Activated CD4-positive, alpha-beta T cell treated with anti-CD3 and anti-CD28 coated beads, Interleukin-2, amount 10 ng/mL, durations not matched to agents 24 days and 14 days (primary cell): ENCODE measurements around the gene SLC26A11. TPM values are rescaled to one million over a fixed set of nuclear protein-coding genes. Genes with fewer than 3 reads are reported as not detected.

Source experiments
- DNase-seq: peaks from one replicate; pipeline ENCODE4 v3.0.0; 2022
- H3K27ac Mint-ChIP-seq: one replicate; pipeline ENCODE4 v1.8.0; 2022; ENCODE audit warnings: mild to moderate bottlenecking, mixed read lengths
- H3K27me3 Mint-ChIP-seq: one replicate; pipeline ENCODE4 v1.8.0; 2022; ENCODE audit warnings: mixed read lengths
- H3K36me3 Mint-ChIP-seq: one replicate; pipeline ENCODE4 v1.8.0; 2022; ENCODE audit warnings: low read depth, mild to moderate bottlenecking, mixed read lengths
- H3K4me1 Mint-ChIP-seq: one replicate; pipeline ENCODE4 v1.8.0; 2021; ENCODE audit warnings: mixed read lengths
- H3K4me3 Mint-ChIP-seq: one replicate; pipeline ENCODE4 v1.8.0; 2022; ENCODE audit warnings: mild to moderate bottlenecking, moderate library complexity, mixed read lengths
- H3K9me3 Mint-ChIP-seq: one replicate; pipeline ENCODE4 v1.8.0; 2021; ENCODE audit warnings: mixed read lengths
- intact Hi-C: fragments of 100-400 bp; cut with micrococcal nuclease; formaldehyde crosslinking; loops from one replicate; pipeline ENCODE4 v1.15.1; 2023
- total RNA-seq: library from RNA; stranded (reverse); gene quantifications from 2 replicates; pipeline ENCODE4 v1.2.3, GENCODE V29; 2022

The SLC26A11 gene
- 4.3 and 6.2 TPM in 2 replicates for total RNA-seq

- H3K27me3 Mint-ChIP-seq = peaks cover 2% of the 10 kb centered on the region
- peaks cover 11% of the 10 kb centered on the region for H3K4me1 Mint-ChIP-seq
- intact Hi-C loops = no loop called here
- peak; percentile 87 for DNase-seq
- peak within 1 kb of the TSS; percentile 93 for H3K4me3 Mint-ChIP-seq
- peak within 1 kb of the TSS; percentile 91 for H3K27ac Mint-ChIP-seq
- H3K9me3 Mint-ChIP-seq = no peaks in the 10 kb centered on the region
- peaks cover 9% of the 10 kb centered on the region for H3K36me3 Mint-ChIP-seq
Observed at GRCh38 chr17:80220054-80220735, at the start of gene SLC26A11, which contains the start of gene SGSH. Gene SLC26A11, plus strand, starts transcription at chr17:80220427. Its CDS starts 1,134 bp downstream, at chr17:80221561. Gene SGSH, minus strand, starts transcription at chr17:80220333. Its CDS starts 20 bp downstream, at chr17:80220313.

DNA sequence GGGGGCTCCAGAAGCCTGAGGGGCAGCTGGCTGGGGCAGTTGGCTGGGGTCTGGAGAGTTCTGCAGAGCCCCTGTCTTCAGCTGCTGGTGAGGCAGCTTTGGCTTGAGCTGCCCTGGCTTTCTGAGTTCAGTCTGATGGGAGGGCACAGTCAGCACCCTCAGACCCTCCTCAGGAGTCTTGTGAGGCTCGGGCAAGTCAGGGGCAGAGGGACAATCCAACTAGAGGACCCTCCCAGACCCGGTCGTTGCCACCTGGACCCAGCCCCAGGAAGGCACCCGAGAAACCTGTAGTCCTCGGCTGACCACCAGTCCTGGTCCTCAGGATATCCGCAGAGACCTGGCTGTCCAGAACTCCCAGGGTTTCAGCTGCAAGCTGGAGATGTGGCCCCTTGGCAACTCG, 48.5 kb upstream of the SLC26A11 start:
- Mint-ChIP-seq H3K27me3 (peaks cover 2% of the 10 kb centered on the region), H3K36me3 (no peaks in the 10 kb centered on the region), H3K4me1 (peaks cover 2% of the 10 kb centered on the region), H3K9me3 (no peaks in the 10 kb centered on the region), H3K4me3 (no peak overlapping the region), H3K27ac (no peak overlapping the region)
- intact Hi-C loops = no loop called here
- no peak for DNase-seq

GRCh38 chr17:80173126-80173525, 47.1 kb upstream of the SLC26A11 start:
- intact Hi-C loops = no loop called here
- peaks cover 2% of the 10 kb centered on the region for H3K27me3 Mint-ChIP-seq
- no peak overlapping the region for H3K4me3 Mint-ChIP-seq
- peaks cover 2% of the 10 kb centered on the region for H3K4me1 Mint-ChIP-seq
- DNase-seq = no peak
- H3K36me3 Mint-ChIP-seq = no peaks in the 10 kb centered on the region
- H3K9me3 Mint-ChIP-seq = no peaks in the 10 kb centered on the region
- no peak overlapping the region for H3K27ac Mint-ChIP-seq

DNA sequence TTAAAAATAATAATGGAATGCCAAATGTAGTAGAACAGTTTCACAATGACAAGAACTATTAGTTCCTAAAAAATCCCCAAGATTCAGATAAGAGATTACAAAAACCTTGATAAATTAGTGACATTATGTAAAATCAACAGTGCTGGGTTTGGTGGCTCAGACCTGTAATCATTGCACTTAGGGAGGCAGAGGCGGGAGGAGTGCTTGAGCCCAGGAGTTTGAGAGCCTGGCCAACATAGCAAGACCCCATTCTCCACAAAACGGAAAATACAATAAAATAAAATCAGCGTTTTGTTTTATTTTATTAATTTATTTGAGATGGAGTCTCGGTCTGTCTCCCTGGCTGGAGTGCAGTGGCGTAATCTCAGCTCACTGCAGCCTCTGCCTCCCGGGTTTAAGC, 46.3 kb upstream of the SLC26A11 start:
- H3K4me3 Mint-ChIP-seq = no peak overlapping the region

DNA sequence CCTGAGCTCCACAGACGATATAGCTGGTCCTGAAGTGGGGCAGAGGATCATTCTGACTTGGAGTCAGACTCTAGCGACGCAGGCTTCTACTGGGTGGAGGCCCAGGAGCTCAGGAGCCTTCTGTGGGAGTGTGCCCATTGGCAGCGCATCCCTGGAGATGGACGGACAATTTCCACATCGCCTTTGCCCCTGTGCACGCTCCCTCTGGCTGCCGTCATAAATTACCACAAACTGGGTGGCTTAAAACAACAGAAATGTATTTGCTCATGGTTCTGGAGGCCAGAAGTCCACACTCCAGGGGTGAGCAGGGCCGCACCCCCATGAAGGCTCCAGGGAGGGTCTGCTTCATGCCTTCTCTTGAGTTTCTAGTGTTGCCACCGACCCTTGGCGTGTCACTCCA, 43.5 kb upstream of the SLC26A11 start:
- no peaks in the 10 kb centered on the region for H3K36me3 Mint-ChIP-seq
- H3K27me3 Mint-ChIP-seq = no peaks in the 10 kb centered on the region
- DNase-seq = no peak
- H3K4me3 Mint-ChIP-seq = no peak overlapping the region
- no peak overlapping the region for H3K27ac Mint-ChIP-seq
- intact Hi-C loops = no loop called here
- no peaks in the 10 kb centered on the region for H3K4me1 Mint-ChIP-seq
- no peaks in the 10 kb centered on the region for H3K9me3 Mint-ChIP-seq

More for the DNA sequence above, 46.3 kb upstream of the SLC26A11 start:
- no peak for DNase-seq
- H3K9me3 Mint-ChIP-seq = no peaks in the 10 kb centered on the region
- H3K27ac Mint-ChIP-seq = no peak overlapping the region
- intact Hi-C loops = no loop called here
- H3K4me1 Mint-ChIP-seq = peaks cover 2% of the 10 kb centered on the region
- peaks cover 2% of the 10 kb centered on the region for H3K27me3 Mint-ChIP-seq
- no peaks in the 10 kb centered on the region for H3K36me3 Mint-ChIP-seq

GRCh38 chr17:80177986-80178595, 42.1 kb upstream of the SLC26A11 start:
- no peaks in the 10 kb centered on the region for H3K27me3 Mint-ChIP-seq
- H3K4me1 Mint-ChIP-seq = no peaks in the 10 kb centered on the region
- intact Hi-C loops = no loop called here
- no peaks in the 10 kb centered on the region for H3K36me3 Mint-ChIP-seq
- H3K9me3 Mint-ChIP-seq = no peaks in the 10 kb centered on the region
- no peak for DNase-seq
- H3K27ac Mint-ChIP-seq = no peak overlapping the region
- no peak overlapping the region for H3K4me3 Mint-ChIP-seq

DNA sequence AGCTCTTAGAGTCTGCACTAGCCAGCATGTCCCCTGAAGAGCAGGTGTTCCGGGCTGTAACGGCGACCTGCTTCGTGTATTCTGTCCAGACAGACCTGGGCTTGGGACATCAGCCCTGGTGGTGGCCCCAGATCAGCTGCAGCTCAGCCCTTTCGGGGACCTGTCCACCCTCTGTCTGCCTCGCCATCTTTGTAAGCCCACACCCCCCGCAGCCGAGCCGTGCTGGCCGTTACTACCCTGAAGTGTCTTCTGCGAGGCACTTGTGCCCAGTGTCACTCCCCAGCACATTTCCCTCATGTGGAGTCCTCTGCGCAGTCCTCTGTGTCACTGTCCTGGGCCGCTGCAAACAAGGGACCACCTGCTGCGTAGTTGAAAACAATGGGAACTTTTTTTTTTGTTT, 40.0 kb upstream of the SLC26A11 start:
- H3K9me3 Mint-ChIP-seq = no peaks in the 10 kb centered on the region
- H3K36me3 Mint-ChIP-seq = no peaks in the 10 kb centered on the region
- intact Hi-C loops = no loop called here

DNA sequence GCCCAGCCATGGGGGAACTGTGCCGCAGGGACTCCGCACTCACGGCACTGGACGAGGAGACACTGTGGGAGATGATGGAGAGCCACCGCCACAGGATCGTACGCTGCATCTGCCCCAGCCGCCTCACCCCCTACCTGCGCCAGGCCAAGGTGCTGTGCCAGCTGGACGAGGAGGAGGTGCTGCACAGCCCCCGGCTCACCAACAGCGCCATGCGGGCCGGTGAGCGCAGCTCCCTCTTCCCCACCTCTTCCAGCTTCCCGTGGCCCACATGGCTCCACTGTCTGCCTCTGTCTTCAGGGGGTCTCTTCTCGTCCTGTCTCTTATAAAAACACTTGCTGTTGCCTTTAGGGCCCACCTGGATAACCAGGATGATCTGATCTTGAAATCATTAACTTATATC, 38.8 kb upstream of the SLC26A11 start:
- H3K36me3 Mint-ChIP-seq = no peaks in the 10 kb centered on the region
- H3K9me3 Mint-ChIP-seq = no peaks in the 10 kb centered on the region
- H3K27me3 Mint-ChIP-seq = peaks cover 3% of the 10 kb centered on the region
- no peak overlapping the region for H3K27ac Mint-ChIP-seq
- H3K4me3 Mint-ChIP-seq = no peak overlapping the region
- DNase-seq = no peak
- intact Hi-C loops = no loop called here
- H3K4me1 Mint-ChIP-seq = no peaks in the 10 kb centered on the region

More for the DNA sequence above, 40.0 kb upstream of the SLC26A11 start:
- DNase-seq = no peak
- H3K27me3 Mint-ChIP-seq = no peaks in the 10 kb centered on the region
- H3K4me3 Mint-ChIP-seq = no peak overlapping the region
- no peaks in the 10 kb centered on the region for H3K4me1 Mint-ChIP-seq
- H3K27ac Mint-ChIP-seq = no peak overlapping the region

DNA sequence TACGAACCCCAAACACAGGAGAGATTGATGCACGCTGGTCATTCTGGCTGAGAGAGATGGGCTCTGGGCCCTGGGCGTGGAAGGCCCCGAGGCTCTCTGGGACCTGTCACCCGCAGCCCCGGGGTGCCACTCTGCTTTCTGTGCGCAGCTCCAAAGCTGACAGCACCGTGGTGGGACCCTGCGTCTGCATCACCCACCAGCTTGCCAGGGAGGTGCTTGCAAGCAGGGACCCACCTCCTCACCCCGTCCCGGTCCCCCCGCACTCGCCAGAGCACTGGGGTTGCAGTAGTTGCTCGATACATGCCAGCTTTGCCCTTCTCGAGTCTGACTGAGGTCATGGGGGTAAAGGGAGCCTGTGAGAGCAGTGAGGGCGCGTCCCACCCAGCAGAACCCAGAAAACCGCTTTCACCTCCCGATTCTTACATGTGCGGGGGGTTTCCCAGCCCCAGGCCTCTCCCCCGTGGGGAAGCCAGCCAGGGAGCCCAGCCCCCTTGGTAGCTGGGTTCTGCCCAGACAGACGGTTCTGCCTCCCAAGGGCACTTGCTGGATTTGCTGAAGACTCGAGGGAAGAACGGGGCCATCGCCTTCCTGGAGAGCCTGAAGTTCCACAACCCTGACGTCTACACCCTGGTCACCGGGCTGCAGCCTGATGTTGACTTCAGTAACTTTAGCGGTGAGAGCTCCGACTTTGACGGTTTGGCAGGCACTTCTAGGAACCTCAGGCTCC, 37.9 kb upstream of the SLC26A11 start:
- Mint-ChIP-seq H3K36me3 (no peaks in the 10 kb centered on the region), H3K9me3 (no peaks in the 10 kb centered on the region), H3K4me3 (no peak overlapping the region), H3K4me1 (no peaks in the 10 kb centered on the region), H3K27me3 (peaks cover 3% of the 10 kb centered on the region), H3K27ac (no peak overlapping the region)
- no peak for DNase-seq
- intact Hi-C loops = no loop called here

DNA sequence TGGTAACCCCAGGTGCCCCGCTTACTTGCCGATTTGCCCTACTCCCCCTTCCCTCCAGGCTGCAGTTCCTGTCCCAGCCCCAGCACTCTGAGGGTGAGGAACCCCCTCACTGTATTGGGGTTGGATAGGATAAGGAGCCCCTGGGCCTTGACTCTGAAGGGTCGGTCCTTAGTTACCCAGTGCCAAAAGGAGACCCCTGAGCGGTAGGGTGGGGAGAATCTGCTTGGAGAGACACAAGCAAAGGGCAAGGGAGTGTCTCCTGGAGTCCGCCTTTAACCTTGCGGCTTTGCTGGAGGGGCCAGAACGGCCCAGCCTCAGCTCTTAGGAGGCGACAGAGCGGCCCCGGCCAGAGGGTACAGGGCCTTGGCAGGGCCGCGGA, 37.4 kb upstream of the SLC26A11 start:
- Mint-ChIP-seq H3K27me3 (peaks cover 3% of the 10 kb centered on the region), H3K36me3 (no peaks in the 10 kb centered on the region), H3K4me3 (no peak overlapping the region), H3K9me3 (no peaks in the 10 kb centered on the region), H3K27ac (no peak overlapping the region), H3K4me1 (no peaks in the 10 kb centered on the region)
- no peak for DNase-seq
- intact Hi-C loops = no loop called here

DNA sequence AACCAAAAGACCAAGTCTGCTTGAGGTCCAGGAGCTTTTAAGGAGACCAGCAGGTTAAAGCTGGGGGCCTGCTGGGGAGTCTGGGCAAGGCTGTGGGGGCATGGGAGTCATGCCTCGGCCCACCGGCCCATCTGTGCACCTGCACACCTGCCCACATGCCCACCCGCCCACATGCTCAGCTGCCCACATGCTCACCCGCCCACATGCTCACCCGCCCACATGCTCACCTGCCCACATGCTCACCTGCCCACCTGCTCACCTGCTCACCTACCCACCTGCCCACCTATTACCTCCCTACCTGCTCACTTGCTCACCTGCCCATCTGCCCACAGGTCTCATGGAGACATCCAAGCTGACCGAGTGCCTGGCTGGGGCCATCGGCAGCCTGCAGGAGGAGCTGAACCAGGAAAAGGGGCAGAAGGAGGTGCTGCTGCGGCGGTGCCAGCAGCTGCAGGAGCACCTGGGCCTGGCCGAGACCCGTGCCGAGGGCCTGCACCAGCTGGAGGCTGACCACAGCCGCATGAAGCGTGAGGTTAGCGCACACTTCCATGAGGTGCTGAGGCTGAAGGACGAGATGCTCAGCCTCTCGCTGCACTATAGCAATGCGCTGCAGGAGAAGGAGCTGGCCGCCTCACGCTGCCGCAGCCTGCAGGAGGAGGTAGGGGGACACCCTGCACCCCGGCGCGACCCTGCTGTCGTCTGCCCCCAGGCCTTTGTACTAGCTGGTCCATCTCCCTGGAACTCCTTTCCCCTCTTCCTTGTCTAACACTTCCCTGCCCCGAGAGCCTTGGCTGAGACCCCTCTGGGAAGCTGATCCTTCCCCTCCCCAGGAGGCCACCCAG, 36.4 kb upstream of the SLC26A11 start:
- Mint-ChIP-seq H3K36me3 (no peaks in the 10 kb centered on the region), H3K9me3 (no peaks in the 10 kb centered on the region), H3K27ac (no peak overlapping the region), H3K4me1 (no peaks in the 10 kb centered on the region), H3K4me3 (no peak overlapping the region), H3K27me3 (peaks cover 3% of the 10 kb centered on the region)
- DNase-seq = no peak
- intact Hi-C loops = no loop called here

DNA sequence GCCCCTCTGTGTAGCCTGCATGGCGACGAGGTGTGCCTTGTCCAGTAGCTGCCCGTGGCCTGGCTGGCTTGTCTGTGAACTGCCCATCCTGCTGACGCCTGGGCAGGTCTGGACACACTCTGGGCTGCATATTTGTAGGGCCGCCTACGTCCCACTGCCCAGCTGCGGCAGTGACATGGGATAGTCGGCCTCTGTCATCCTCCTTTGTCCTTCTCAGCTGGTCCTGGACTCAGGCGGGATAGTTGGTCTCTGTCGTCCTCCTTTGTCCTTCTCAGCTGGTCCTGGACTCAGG, 35.9 kb upstream of the SLC26A11 start:
- no peak for DNase-seq
- no peak overlapping the region for H3K4me3 Mint-ChIP-seq
- no peaks in the 10 kb centered on the region for H3K9me3 Mint-ChIP-seq
- peaks cover 3% of the 10 kb centered on the region for H3K27me3 Mint-ChIP-seq
- intact Hi-C loops = no loop called here
- H3K4me1 Mint-ChIP-seq = no peaks in the 10 kb centered on the region
- no peaks in the 10 kb centered on the region for H3K36me3 Mint-ChIP-seq
- H3K27ac Mint-ChIP-seq = no peak overlapping the region

DNA sequence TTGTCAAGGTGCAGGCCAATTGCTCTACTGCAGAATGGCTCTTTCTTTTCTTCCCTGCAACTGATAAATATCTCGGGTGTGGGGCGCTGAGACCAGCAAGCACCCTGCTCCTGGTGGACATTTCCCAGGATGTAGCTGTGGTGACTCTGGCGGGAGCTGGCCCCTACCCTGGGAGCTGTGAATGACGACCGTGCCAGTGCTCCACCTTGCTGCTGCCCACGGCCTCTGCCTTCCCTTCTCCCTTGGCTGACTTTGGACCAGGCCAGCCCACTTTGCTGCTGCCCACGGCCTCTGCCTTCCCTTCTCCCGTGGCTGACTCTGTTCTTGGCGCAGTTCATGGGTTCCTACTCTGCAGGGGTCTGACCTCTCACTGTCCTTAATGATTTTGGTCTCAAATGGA, 34.3 kb upstream of the SLC26A11 start:
- no peak overlapping the region for H3K4me3 Mint-ChIP-seq
- H3K27ac Mint-ChIP-seq = no peak overlapping the region
- H3K36me3 Mint-ChIP-seq = no peaks in the 10 kb centered on the region
- intact Hi-C loops = no loop called here
- H3K9me3 Mint-ChIP-seq = no peaks in the 10 kb centered on the region
- no peaks in the 10 kb centered on the region for H3K4me1 Mint-ChIP-seq
- DNase-seq = no peak
- H3K27me3 Mint-ChIP-seq = peaks cover 3% of the 10 kb centered on the region

GRCh38 chr17:80187090-80187489, 33.1 kb upstream of the SLC26A11 start:
- intact Hi-C loops = no loop called here
- Mint-ChIP-seq H3K36me3 (no peaks in the 10 kb centered on the region), H3K27me3 (peaks cover 5% of the 10 kb centered on the region), H3K9me3 (no peaks in the 10 kb centered on the region), H3K4me3 (no peak overlapping the region), H3K27ac (no peak overlapping the region), H3K4me1 (no peaks in the 10 kb centered on the region)
- DNase-seq = no peak
